ENCODE results near the gene TPP1.

DNA sequence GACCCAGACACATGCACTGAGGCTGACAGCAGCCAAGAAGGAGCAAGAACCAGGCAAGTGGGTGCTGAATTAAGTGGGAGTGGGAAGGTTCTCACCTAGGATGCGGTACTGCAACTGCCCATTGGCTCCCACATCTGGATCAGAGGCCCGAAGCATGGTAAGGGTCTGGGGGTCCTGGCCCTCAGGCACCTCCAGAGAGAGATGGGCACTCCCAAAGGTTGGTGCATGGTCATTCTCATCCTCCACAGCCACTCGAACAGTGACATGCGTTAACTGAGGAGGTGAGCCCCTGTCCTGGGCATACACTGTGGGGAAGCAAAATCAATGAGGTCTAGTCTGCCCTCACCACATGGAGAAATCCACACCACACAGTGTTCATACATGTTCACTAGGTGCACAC, 9.3 kb upstream of the TPP1 start:
- TF ChIP-seq, protein P1, sequence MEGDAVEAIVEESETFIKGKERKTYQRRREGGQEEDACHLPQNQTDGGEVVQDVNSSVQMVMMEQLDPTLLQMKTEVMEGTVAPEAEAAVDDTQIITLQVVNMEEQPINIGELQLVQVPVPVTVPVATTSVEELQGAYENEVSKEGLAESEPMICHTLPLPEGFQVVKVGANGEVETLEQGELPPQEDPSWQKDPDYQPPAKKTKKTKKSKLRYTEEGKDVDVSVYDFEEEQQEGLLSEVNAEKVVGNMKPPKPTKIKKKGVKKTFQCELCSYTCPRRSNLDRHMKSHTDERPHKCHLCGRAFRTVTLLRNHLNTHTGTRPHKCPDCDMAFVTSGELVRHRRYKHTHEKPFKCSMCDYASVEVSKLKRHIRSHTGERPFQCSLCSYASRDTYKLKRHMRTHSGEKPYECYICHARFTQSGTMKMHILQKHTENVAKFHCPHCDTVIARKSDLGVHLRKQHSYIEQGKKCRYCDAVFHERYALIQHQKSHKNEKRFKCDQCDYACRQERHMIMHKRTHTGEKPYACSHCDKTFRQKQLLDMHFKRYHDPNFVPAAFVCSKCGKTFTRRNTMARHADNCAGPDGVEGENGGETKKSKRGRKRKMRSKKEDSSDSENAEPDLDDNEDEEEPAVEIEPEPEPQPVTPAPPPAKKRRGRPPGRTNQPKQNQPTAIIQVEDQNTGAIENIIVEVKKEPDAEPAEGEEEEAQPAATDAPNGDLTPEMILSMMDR (conservative IDR thresholded peaks at IDR 0.05; ENCODE audit: low read depth, low read length) = no peak
- TF ChIP-seq EZH2 (IDR thresholded peaks at IDR 0.05; ENCODE audit: low read length, unreplicated experiment) = no peak
- no peak for TF ChIP-seq EZH2phosphoT487 (IDR thresholded peaks at IDR 0.05; ENCODE audit: borderline replicate concordance, low read length)

Data from PC-3 (cell line).